ENCODE measurements around the gene THAP5. TPM values are rescaled to one million over a fixed set of nuclear protein-coding genes. Genes with fewer than 3 reads are reported as not detected.

Gene THAP5, protein sequence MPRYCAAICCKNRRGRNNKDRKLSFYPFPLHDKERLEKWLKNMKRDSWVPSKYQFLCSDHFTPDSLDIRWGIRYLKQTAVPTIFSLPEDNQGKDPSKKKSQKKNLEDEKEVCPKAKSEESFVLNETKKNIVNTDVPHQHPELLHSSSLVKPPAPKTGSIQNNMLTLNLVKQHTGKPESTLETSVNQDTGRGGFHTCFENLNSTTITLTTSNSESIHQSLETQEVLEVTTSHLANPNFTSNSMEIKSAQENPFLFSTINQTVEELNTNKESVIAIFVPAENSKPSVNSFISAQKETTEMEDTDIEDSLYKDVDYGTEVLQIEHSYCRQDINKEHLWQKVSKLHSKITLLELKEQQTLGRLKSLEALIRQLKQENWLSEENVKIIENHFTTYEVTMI
- total RNA-seq = 19.4 and 21.4 TPM in 2 replicates
- long read RNA-seq, transcript THAP5-204 (3 exons, 868 nt) = minor isoform, 5 of 23 reads
- long read RNA-seq, transcript THAP5-203 (3 exons, 3,306 nt) = major isoform, 8 of 23 reads
- long read RNA-seq, partial matches to known transcripts = 1 of 23 reads
- long read RNA-seq, other reads (novel, unspliced or antisense) = 8 of 23 reads

DNA sequence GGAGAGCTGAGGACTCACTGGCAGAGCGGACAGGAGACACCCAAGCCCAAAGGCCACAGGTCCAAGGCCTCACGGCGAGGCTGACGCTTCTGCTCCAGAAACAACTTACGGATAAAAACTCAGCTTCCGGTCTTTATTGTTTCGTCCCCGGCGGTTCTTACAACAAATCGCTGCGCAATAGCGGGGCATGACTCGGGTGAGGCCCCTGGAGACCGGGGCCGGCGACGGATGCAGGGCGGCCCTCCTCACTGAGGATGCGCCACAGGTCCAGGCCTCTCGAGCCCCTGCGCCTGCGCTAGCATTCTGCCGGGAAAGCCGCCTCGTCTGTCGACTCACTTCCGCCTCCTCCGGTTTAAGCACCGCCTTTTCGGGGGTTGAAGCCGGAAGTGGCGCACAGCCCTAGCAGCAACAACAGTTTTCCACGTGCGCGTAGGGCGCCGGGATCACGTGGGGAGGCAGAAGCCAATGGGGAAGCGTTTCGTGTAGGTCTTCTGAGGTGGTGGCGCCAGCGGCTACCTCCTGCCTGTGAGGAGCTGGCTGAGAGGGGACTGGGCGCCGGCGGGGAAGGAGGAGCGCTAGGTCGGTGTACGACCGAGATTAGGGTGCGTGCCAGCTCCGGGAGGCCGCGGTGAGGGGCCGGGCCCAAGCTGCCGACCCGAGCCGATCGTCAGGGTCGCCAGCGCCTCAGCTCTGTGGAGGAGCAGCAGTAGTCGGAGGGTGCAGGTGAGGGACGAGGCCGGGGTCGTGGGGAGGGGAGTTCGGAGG, at the start of gene THAP5, which contains the start of gene DNAJB9:
Gene THAP5 (minus strand): TSS at position 326 of the 765 bp plus-strand sequence. CDS start 137 bp downstream, at position 189.
Gene DNAJB9 (plus strand): TSS at position 494 of the 765 bp plus-strand sequence. CDS start 1,853 bp downstream, outside the sequence.
- H3K9me3 Mint-ChIP-seq (ENCODE audit: low read depth) = no peaks in the 10 kb centered on the region
- H3K4me3 Mint-ChIP-seq (ENCODE audit: low read depth) = peak within 1 kb of the TSS; percentile 95
- TF ChIP-seq, protein P1, sequence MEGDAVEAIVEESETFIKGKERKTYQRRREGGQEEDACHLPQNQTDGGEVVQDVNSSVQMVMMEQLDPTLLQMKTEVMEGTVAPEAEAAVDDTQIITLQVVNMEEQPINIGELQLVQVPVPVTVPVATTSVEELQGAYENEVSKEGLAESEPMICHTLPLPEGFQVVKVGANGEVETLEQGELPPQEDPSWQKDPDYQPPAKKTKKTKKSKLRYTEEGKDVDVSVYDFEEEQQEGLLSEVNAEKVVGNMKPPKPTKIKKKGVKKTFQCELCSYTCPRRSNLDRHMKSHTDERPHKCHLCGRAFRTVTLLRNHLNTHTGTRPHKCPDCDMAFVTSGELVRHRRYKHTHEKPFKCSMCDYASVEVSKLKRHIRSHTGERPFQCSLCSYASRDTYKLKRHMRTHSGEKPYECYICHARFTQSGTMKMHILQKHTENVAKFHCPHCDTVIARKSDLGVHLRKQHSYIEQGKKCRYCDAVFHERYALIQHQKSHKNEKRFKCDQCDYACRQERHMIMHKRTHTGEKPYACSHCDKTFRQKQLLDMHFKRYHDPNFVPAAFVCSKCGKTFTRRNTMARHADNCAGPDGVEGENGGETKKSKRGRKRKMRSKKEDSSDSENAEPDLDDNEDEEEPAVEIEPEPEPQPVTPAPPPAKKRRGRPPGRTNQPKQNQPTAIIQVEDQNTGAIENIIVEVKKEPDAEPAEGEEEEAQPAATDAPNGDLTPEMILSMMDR (IDR thresholded peaks at IDR 0.05; ENCODE audit: unreplicated experiment) = no peak
- peaks cover 23% of the 10 kb centered on the region for H3K4me1 Mint-ChIP-seq (ENCODE audit: low read depth)
- H3K27me3 Mint-ChIP-seq = no peaks in the 10 kb centered on the region
- peaks cover 20% of the 10 kb centered on the region for H3K36me3 Mint-ChIP-seq (ENCODE audit: insufficient read depth)
- DNase-seq (ENCODE audit: low spot score, unreplicated experiment) = peak; percentile 96
- peak within 1 kb of the TSS; percentile 100 for H3K27ac Mint-ChIP-seq

DNA sequence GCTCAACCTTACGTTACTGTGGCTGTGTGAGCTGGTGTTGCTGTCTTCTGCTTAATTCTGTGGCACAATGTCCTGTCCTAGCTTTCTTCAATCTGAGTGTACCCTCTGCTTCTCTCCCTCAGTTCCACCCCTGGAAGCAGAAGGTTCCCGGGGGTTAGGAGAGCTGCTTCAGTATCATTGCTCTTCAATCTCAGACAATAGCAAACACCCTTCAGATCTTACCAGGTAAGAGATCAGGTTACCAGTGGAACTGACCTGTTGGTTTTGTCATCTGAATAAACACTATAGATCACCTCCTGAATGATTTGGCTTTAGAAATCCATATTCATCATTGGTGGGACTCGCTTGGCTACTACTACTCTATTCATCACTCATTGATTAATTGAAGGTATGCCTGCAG, 48.5 kb upstream of the THAP5 start:
- peaks cover 14% of the 10 kb centered on the region for H3K4me1 Mint-ChIP-seq (ENCODE audit: low read depth)
- H3K36me3 Mint-ChIP-seq (ENCODE audit: insufficient read depth) = no peaks in the 10 kb centered on the region
- TF ChIP-seq, protein P1 (IDR thresholded peaks at IDR 0.05; ENCODE audit: unreplicated experiment) = no peak
- no peak for DNase-seq (ENCODE audit: low spot score, unreplicated experiment)
- no peaks in the 10 kb centered on the region for H3K9me3 Mint-ChIP-seq (ENCODE audit: low read depth)
- no peak overlapping the region for H3K4me3 Mint-ChIP-seq (ENCODE audit: low read depth)
- H3K27me3 Mint-ChIP-seq = peaks cover 23% of the 10 kb centered on the region
- no peak overlapping the region for H3K27ac Mint-ChIP-seq

DNA sequence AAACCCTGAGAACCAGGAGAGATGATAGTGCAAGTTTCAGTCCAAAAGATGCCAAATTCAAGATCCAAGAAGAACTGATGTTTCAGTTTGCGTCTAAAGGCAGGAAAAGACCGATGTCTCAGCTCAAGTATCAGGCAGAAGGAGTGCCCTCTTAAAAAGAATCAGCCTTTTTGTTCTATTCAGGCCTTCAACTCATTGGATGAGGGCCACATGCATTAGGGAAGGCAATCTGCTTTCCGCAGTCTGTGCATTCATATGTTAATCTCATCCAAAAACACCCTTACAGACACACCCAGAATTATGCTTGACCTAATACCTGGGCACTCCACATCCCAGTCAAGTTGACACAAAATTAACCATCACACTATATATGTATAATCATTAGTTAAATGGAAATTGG, 45.4 kb upstream of the THAP5 start:
- no peak for DNase-seq (ENCODE audit: low spot score, unreplicated experiment)
- no peak overlapping the region for H3K27ac Mint-ChIP-seq
- TF ChIP-seq, protein P1 (IDR thresholded peaks at IDR 0.05; ENCODE audit: unreplicated experiment) = no peak
- H3K4me3 Mint-ChIP-seq (ENCODE audit: low read depth) = no peak overlapping the region
- H3K27me3 Mint-ChIP-seq = peaks cover 28% of the 10 kb centered on the region
- peaks cover 16% of the 10 kb centered on the region for H3K4me1 Mint-ChIP-seq (ENCODE audit: low read depth)
- H3K9me3 Mint-ChIP-seq (ENCODE audit: low read depth) = no peaks in the 10 kb centered on the region
- H3K36me3 Mint-ChIP-seq (ENCODE audit: insufficient read depth) = no peaks in the 10 kb centered on the region

DNA sequence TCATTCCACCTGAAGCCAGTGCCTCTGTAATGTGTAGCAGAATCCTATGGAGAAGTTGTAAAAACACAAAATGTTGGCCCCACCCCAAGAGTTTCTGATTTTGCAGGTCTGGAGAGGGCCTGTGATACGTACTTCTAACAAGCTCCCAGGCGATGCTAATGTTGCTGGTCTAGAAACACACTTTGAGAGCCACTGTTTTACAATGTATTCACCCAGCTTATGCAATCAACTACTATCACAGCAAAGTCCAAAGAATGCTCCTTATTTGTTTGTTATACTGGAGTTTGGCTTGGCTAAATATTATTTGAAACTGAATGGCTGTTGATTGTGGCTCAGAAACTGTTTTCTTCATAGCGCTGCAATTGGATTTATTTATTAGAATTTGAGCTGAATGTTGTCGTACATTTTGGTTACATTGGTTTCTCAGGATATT, 44.5 kb upstream of the THAP5 start:
- peak overlapping the region; percentile 60 for H3K27ac Mint-ChIP-seq
- peaks cover 34% of the 10 kb centered on the region for H3K27me3 Mint-ChIP-seq
- H3K9me3 Mint-ChIP-seq (ENCODE audit: low read depth) = no peaks in the 10 kb centered on the region
- TF ChIP-seq, protein P1 (IDR thresholded peaks at IDR 0.05; ENCODE audit: unreplicated experiment) = no peak
- peaks cover 16% of the 10 kb centered on the region for H3K4me1 Mint-ChIP-seq (ENCODE audit: low read depth)
- no peak for DNase-seq (ENCODE audit: low spot score, unreplicated experiment)
- H3K4me3 Mint-ChIP-seq (ENCODE audit: low read depth) = no peak overlapping the region
- no peaks in the 10 kb centered on the region for H3K36me3 Mint-ChIP-seq (ENCODE audit: insufficient read depth)
